Measurements from ENCODE around the gene NBPF12. TPM values are rescaled to one million over a fixed set of nuclear protein-coding genes. Genes with fewer than 3 reads are reported as not detected.
A peak's percentile ranks its signal among the peaks of the same experiment; 100 is the strongest.
"Not testable (repeated sequence)": the region's sequence is repeated elsewhere in the genome, so short reads cannot be mapped to it uniquely, and the experiment has no call there.

NBPF12 gene
- total RNA-seq (1 to 10 TPM; 2.2 to 6.6 (median 3.7) TPM), polyA plus RNA-seq (1 to 10 TPM; 2.4 to 2.9 TPM)
- long read RNA-seq, donor 1, partial matches to known transcripts = 0 of 8 reads
- long read RNA-seq, donor 1, other reads (novel, unspliced or antisense) = 8 of 8 reads
- long read RNA-seq, donor 2, partial matches to known transcripts = 0 of 4 reads
- long read RNA-seq, donor 2, other reads (novel, unspliced or antisense) = 4 of 4 reads
- long read RNA-seq, donor 3, partial matches to known transcripts = 1 of 7 reads
- long read RNA-seq, donor 3, other reads (novel, unspliced or antisense) = 6 of 7 reads

GRCh38 chr1:146938242-146938902 lies at the start of gene NBPF12:
TSS of gene NBPF12 (plus strand) at chr1:146938324. CDS start at chr1:146960144, 21,820 bp downstream.
- peak; percentile 82 to 91 (median 84) for DNase-seq
- peak within 1 kb of the TSS; percentile 66 to 92 (median 82) for H3K27ac ChIP-seq
- ATAC-seq = peak; percentile 97 to 100 (median 99)

GRCh38 chr1:146891355-146891754 lies 46.8 kb upstream of the NBPF12 start:
- H3K27ac ChIP-seq; H3K36me3 ChIP-seq; DNase-seq; intact Hi-C loops (cut with DNase I); H3K27me3 ChIP-seq; H3K4me1 ChIP-seq; H3K4me3 ChIP-seq: not testable (repeated sequence)
- ATAC-seq = peak in 2 of 4 donors; percentile 16 to 42
- H3K9me3 ChIP-seq = peaks cover 0 to 14% (median 5%) of the 10 kb centered on the region in 12 donors
- 49 to 75% (median 74%) methylated on average over 1 to 2 of the region's 4 CpGs for WGBS, 4 donors

More at GRCh38 chr1:146938242-146938902, at the start of gene NBPF12:
- WGBS, 4 donors = 0% methylated on average over 18 to 58 of the region's 61 CpGs
- Histone ChIP-seq H3K4me1 (peaks cover 0 to 11% (median 3%) of the 10 kb centered on the region in 12 donors), H3K4me3 (peak within 1 kb of the TSS; percentile 29 to 99 (median 78))
- H3K9me3 ChIP-seq; H3K36me3 ChIP-seq; H3K27me3 ChIP-seq; intact Hi-C loops (cut with DNase I): not testable (repeated sequence)

- H3K27ac ChIP-seq; DNase-seq; ATAC-seq; H3K4me1 ChIP-seq; H3K36me3 ChIP-seq; intact Hi-C loops (cut with DNase I); H3K27me3 ChIP-seq; H3K4me3 ChIP-seq: not testable (repeated sequence)
- peaks cover 0 to 14% (median 5%) of the 10 kb centered on the region in 12 donors for H3K9me3 ChIP-seq
- 70 to 90% (median 73%) methylated on average over 2 of the region's 3 CpGs for WGBS, 4 donors
These were observed 45.8 kb upstream of the NBPF12 start for GRCh38 chr1:146892331-146892730.

- H3K27me3 ChIP-seq; DNase-seq; H3K4me3 ChIP-seq; H3K9me3 ChIP-seq; H3K27ac ChIP-seq; ATAC-seq; intact Hi-C loops (cut with DNase I); H3K36me3 ChIP-seq; H3K4me1 ChIP-seq: not testable (repeated sequence)
- 34 to 57% (median 34%) methylated on average over 1 to 6 of the region's 8 CpGs; no CpG with 5 or more reads in 1 of the 4 donors for WGBS, 4 donors
These were observed 30.4 kb upstream of the NBPF12 start for GRCh38 chr1:146907565-146908261.

GRCh38 chr1:146912975-146913374 lies 25.1 kb upstream of the NBPF12 start:
- H3K9me3 ChIP-seq; H3K27ac ChIP-seq; intact Hi-C loops (cut with DNase I); H3K4me1 ChIP-seq; DNase-seq; ATAC-seq; H3K36me3 ChIP-seq; H3K4me3 ChIP-seq; H3K27me3 ChIP-seq: not testable (repeated sequence)
- WGBS, 4 donors = 48 to 55% (median 53%) methylated on average over 3 of the region's 3 CpGs

GRCh38 chr1:146920811-146921210 lies 17.3 kb upstream of the NBPF12 start:
- H3K27me3 ChIP-seq; intact Hi-C loops (cut with DNase I); DNase-seq; H3K9me3 ChIP-seq; H3K4me3 ChIP-seq; H3K27ac ChIP-seq; H3K4me1 ChIP-seq; ATAC-seq; H3K36me3 ChIP-seq: not testable (repeated sequence)

- 65 to 73% (median 72%) methylated on average over 1 of the region's 1 CpG for WGBS, 4 donors
- ATAC-seq; H3K4me1 ChIP-seq; H3K9me3 ChIP-seq; intact Hi-C loops (cut with DNase I); DNase-seq; H3K4me3 ChIP-seq; H3K27ac ChIP-seq; H3K36me3 ChIP-seq; H3K27me3 ChIP-seq: not testable (repeated sequence)
These were observed 15.5 kb upstream of the NBPF12 start for GRCh38 chr1:146922614-146923013.

- H3K9me3 ChIP-seq; H3K27ac ChIP-seq; DNase-seq; H3K4me3 ChIP-seq; H3K36me3 ChIP-seq; ATAC-seq; H3K27me3 ChIP-seq; H3K4me1 ChIP-seq; intact Hi-C loops (cut with DNase I): not testable (repeated sequence)
- 51 to 65% (median 60%) methylated on average over 2 of the region's 2 CpGs for WGBS, 4 donors
These were observed 14.0 kb upstream of the NBPF12 start for GRCh38 chr1:146924106-146924505.

GRCh38 chr1:146926413-146926812 lies 11.7 kb upstream of the NBPF12 start:
- H3K4me3 ChIP-seq; H3K27ac ChIP-seq; intact Hi-C loops (cut with DNase I); H3K27me3 ChIP-seq; ATAC-seq; H3K4me1 ChIP-seq; DNase-seq; H3K9me3 ChIP-seq; H3K36me3 ChIP-seq: not testable (repeated sequence)
- WGBS, 4 donors = 80 to 93% (median 92%) methylated on average over 1 to 2 of the region's 2 CpGs; no CpG with 5 or more reads in 1 of the 4 donors

- not testable (repeated sequence) for ATAC-seq
These were observed 7.9 kb upstream of the NBPF12 start for GRCh38 chr1:146930225-146930624.

More at GRCh38 chr1:146930225-146930624, 7.9 kb upstream of the NBPF12 start:
- H3K4me3 ChIP-seq; DNase-seq; H3K27ac ChIP-seq; H3K9me3 ChIP-seq; H3K36me3 ChIP-seq; H3K4me1 ChIP-seq; intact Hi-C loops (cut with DNase I); H3K27me3 ChIP-seq: not testable (repeated sequence)
- 95 to 100% (median 100%) methylated on average over 1 of the region's 1 CpG; no CpG with 5 or more reads in 1 of the 4 donors for WGBS, 4 donors

Data from heart left ventricle (tissue), 16 donors.